Activated T-helper 2 cell treated with anti-CD3 and anti-CD28 coated beads, Interferon-gamma antibody, Interleukin-2, Interleukin-4, amounts not matched to agents 10 μg/mL and 5 μg/mL and 100 μg/mL, durations not matched to agents 14 hours and 24 hours and 36 hours (primary cell): ENCODE results near the gene TOR1AIP2. TPM values are rescaled to one million over a fixed set of nuclear protein-coding genes. Genes with fewer than 3 reads are reported as not detected.

Experiments used
- total RNA-seq: library from RNA; stranded (reverse); gene quantifications from 2 replicates; pipeline ENCODE4 v1.2.3, GENCODE V29; 2022

TOR1AIP2 gene
- total RNA-seq, 1 donor from 2014 or later, result 55.6 TPM

Other genes with a start within 250 kb of the TOR1AIP2 start
- gene FAM163A, start 134.5 kb downstream of the TOR1AIP2 start, total RNA-seq, result not detected in 2 replicates
- gene TOR1AIP1, start 4.5 kb upstream of the TOR1AIP2 start, total RNA-seq, result 72.2 and 82.5 TPM in 2 replicates
- gene CEP350, start 77.0 kb upstream of the TOR1AIP2 start, total RNA-seq, result 41.2 and 43.7 TPM in 2 replicates